ENCODE results near the gene SMIM41. TPM values are rescaled to one million over a fixed set of nuclear protein-coding genes. Genes with fewer than 3 reads are reported as not detected.

The SMIM41 gene
- total and polyA plus RNA-seq, 10 donors = 0.64 to 8.1 (median 2.0) TPM

GRCh38 chr12:52043386-52044212, 35.9 kb upstream of the SMIM41 start:
- no peak for DNase-seq
- H3K9me3 ChIP-seq = no peaks in the 10 kb centered on the region
- H3K4me3 ChIP-seq = peak overlapping the region in 1 of 8 donors; percentile 1
- peak overlapping the region; percentile 11 to 94 (median 83) for H3K27ac ChIP-seq
- H3K27me3 ChIP-seq (replicated peaks in 1 of 7) = no peaks in the 10 kb centered on the region
- H3K36me3 ChIP-seq = no peaks in the 10 kb centered on the region
- TF ChIP-seq, protein P1, sequence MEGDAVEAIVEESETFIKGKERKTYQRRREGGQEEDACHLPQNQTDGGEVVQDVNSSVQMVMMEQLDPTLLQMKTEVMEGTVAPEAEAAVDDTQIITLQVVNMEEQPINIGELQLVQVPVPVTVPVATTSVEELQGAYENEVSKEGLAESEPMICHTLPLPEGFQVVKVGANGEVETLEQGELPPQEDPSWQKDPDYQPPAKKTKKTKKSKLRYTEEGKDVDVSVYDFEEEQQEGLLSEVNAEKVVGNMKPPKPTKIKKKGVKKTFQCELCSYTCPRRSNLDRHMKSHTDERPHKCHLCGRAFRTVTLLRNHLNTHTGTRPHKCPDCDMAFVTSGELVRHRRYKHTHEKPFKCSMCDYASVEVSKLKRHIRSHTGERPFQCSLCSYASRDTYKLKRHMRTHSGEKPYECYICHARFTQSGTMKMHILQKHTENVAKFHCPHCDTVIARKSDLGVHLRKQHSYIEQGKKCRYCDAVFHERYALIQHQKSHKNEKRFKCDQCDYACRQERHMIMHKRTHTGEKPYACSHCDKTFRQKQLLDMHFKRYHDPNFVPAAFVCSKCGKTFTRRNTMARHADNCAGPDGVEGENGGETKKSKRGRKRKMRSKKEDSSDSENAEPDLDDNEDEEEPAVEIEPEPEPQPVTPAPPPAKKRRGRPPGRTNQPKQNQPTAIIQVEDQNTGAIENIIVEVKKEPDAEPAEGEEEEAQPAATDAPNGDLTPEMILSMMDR (IDR thresholded peaks at IDR 0.05 in 8 of 11, conservative IDR thresholded peaks at IDR 0.05 in 3 of 11) = no peak
- TF ChIP-seq POLR2A (IDR thresholded peaks at IDR 0.05) (no peak), POLR2AphosphoS5 (IDR thresholded peaks at IDR 0.05) (peak; percentile 14 to 64 (median 58))
- intact Hi-C loops (cut with DNase I; ENCODE audit: low total_unique reads) = no loop called here
- H3K4me1 ChIP-seq = peaks cover 19 to 85% (median 59%) of the 10 kb centered on the region in 6 donors
- WGBS, 5 donors = 65 to 83% (median 71%) methylated on average over 19 to 21 of the region's 21 CpGs

DNA sequence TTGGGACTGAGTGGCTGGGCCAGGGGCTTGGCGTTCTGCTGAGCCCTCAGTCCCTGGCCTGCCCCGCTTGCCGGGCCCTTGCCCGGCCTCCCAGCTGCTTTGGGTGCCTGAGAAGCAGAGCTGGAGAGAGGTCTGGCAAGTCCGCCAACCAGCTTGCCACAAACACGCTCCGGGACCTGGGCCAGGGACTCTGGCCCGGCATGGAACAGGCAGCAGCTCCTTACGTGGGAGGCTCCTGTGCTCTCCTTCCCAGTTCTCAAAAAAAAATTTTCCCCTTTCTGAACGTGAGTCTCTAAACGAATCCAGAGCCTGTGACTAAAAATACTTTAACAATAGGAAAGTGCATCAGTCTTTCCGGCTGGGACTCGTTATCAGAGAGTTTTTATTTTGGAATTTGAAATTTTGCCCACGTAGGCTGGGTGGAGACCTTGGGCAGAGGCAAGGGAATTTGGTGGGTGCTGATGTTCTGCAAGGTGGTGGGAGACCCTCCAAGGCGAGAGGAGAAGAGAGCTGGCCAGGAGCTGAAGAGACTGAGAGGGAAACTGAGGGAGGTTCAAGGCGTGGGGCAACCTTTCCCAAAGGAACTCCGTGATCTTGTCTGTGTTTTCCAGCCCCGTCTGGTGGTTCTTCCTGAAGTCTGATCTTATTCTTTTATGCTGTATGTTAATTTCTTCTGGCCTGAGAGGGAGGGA, 35.1 kb upstream of the SMIM41 start:
- peak overlapping the region; percentile 11 to 94 (median 83) for H3K27ac ChIP-seq
- no peaks in the 10 kb centered on the region for H3K36me3 ChIP-seq
- H3K9me3 ChIP-seq = no peaks in the 10 kb centered on the region
- H3K4me3 ChIP-seq = peak overlapping the region in 1 of 8 donors; percentile 1
- peaks cover 23 to 85% (median 53%) of the 10 kb centered on the region in 6 donors for H3K4me1 ChIP-seq
- TF ChIP-seq POLR2AphosphoS5 (IDR thresholded peaks at IDR 0.05) (peak in 2 of 3 donors; percentile 62 to 72), POLR2A (IDR thresholded peaks at IDR 0.05) (no peak)
- TF ChIP-seq, protein P1 (IDR thresholded peaks at IDR 0.05 in 8 of 11, conservative IDR thresholded peaks at IDR 0.05 in 3 of 11) = no peak
- intact Hi-C loops (cut with DNase I; ENCODE audit: low total_unique reads) = no loop called here
- peak; percentile 75 for DNase-seq
- H3K27me3 ChIP-seq (replicated peaks in 1 of 7) = no peaks in the 10 kb centered on the region
- 58 to 85% (median 71%) methylated on average over 14 to 18 of the region's 18 CpGs for WGBS, 5 donors

DNA sequence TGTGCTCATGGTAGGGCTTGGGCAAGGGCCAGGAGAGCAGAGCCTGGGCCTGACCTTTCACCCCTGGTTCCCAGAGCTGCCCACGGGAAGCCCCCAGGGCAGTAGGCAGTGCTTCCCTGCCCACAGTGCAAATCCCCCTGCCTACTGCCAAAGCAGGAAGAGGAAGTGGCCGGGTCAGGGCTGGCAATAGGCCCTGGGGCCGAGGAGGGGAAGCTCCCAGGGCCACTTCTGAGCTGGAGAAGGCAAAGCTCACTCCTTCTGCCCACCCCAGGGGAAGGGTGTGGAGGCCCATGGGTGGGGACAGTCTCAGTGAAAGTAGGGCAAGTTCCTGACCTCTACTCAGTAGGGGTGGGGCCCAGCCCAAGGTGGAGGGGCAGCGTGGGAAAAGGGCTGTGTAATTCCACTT, 33.7 kb upstream of the SMIM41 start:
- no peaks in the 10 kb centered on the region for H3K36me3 ChIP-seq
- peak; percentile 80 to 85 (median 81) for TF ChIP-seq POLR2AphosphoS5 (IDR thresholded peaks at IDR 0.05)
- TF ChIP-seq, protein P1 (IDR thresholded peaks at IDR 0.05 in 8 of 11, conservative IDR thresholded peaks at IDR 0.05 in 3 of 11) = no peak
- H3K4me3 ChIP-seq = no peak overlapping the region
- DNase-seq = peak; percentile 89
- H3K27me3 ChIP-seq (replicated peaks in 1 of 7) = peaks cover 0 to 3% (median 0%) of the 10 kb centered on the region in 7 donors
- intact Hi-C loops (cut with DNase I; ENCODE audit: low total_unique reads) = no loop called here
- H3K9me3 ChIP-seq = no peaks in the 10 kb centered on the region
- peak overlapping the region; percentile 8 to 94 (median 83) for H3K27ac ChIP-seq
- 4 to 21% (median 13%) methylated on average over 3 to 4 of the region's 4 CpGs for WGBS, 5 donors
- H3K4me1 ChIP-seq = peaks cover 34 to 98% (median 63%) of the 10 kb centered on the region in 6 donors

DNA sequence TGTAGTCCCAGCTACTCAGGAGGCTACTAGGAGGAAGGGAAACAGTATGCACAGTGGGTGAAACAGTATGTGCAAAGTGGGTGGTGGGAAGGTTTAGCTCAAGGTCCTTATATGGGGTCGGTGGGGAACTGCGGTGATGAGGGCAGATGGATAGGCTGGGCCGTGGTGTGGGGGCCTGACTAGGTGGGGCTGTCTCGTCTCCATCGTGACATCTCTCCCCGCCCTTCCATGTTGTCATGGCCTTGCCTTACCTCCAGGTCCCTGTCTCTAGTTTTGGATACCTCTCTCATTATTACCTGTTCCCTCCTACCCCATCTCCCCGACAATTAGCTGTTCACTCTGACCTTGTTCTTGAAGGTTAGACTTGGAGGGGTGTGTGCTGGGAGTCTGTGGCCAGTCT, 32.6 kb upstream of the SMIM41 start:
- TF ChIP-seq, protein P1 (IDR thresholded peaks at IDR 0.05 in 8 of 11, conservative IDR thresholded peaks at IDR 0.05 in 3 of 11) = no peak
- TF ChIP-seq POLR2AphosphoS5 (IDR thresholded peaks at IDR 0.05) = no peak
- no peak for TF ChIP-seq POLR2A (IDR thresholded peaks at IDR 0.05)
- Histone ChIP-seq H3K27ac (peak overlapping the region in 4 of 8 donors; percentile 84 to 94 (median 86)), H3K4me1 (peaks cover 34 to 100% (median 64%) of the 10 kb centered on the region in 6 donors), H3K27me3 (replicated peaks in 1 of 7) (peaks cover 0 to 8% (median 0%) of the 10 kb centered on the region in 7 donors), H3K36me3 (no peaks in the 10 kb centered on the region), H3K4me3 (no peak overlapping the region), H3K9me3 (no peaks in the 10 kb centered on the region)
- WGBS, 5 donors = 79 to 92% (median 86%) methylated on average over 7 of the region's 7 CpGs
- intact Hi-C loops (cut with DNase I; ENCODE audit: low total_unique reads) = no loop called here
- DNase-seq = peak; percentile 44
